Endodermal cell (in vitro differentiated cells): ENCODE results near the gene ACOX3. TPM values are rescaled to one million over a fixed set of nuclear protein-coding genes. Genes with fewer than 3 reads are reported as not detected.

Experiments
- DNase-seq: peaks from one replicate; pipeline ENCODE4 v3.0.0-alpha.2; 2017
- H3K27ac ChIP-seq: 2 replicates; pipeline ENCODE4 v1.5.1; 2013; ENCODE audit warnings: mild to moderate bottlenecking, low read depth, low read length, moderate library complexity
- H3K27me3 ChIP-seq: 2 replicates; pipeline ENCODE4 v1.6.1; 2013; ENCODE audit warnings: mild to moderate bottlenecking, low read length, moderate library complexity; ENCODE audit not compliant: insufficient read depth, control insufficient read depth, poor library complexity, severe bottlenecking
- H3K36me3 ChIP-seq: 2 replicates; pipeline ENCODE4 v1.7.0; 2013; ENCODE audit warnings: mild to moderate bottlenecking, low read length, moderate library complexity; ENCODE audit not compliant: control insufficient read depth, insufficient read depth
- H3K4me1 ChIP-seq: one replicate; pipeline ENCODE4 v1.7.0; 2013; ENCODE audit warnings: low read length; ENCODE audit not compliant: control insufficient read depth, insufficient read depth
- H3K4me3 ChIP-seq: 2 replicates; pipeline ENCODE4 v1.5.1; 2013; ENCODE audit warnings: mild to moderate bottlenecking, low read length, moderate library complexity
- H3K9ac ChIP-seq: 2 replicates; pipeline ENCODE4 v1.6.1; 2013; ENCODE audit warnings: mild to moderate bottlenecking, low read length, moderate library complexity; ENCODE audit not compliant: poor library complexity, severe bottlenecking; ENCODE audit errors: extremely low read depth
- H3K9me3 ChIP-seq: 2 replicates; pipeline ENCODE4 v1.6.1; 2013; ENCODE audit warnings: mild to moderate bottlenecking, low read length, moderate library complexity; ENCODE audit not compliant: control insufficient read depth
- H3K27ac Mint-ChIP-seq: 2 replicates; pipeline ENCODE4 v1.8.0; 2020; ENCODE audit warnings: mixed read lengths
- H3K27me3 Mint-ChIP-seq: 2 replicates; pipeline ENCODE4 v1.8.0; 2021; ENCODE audit warnings: mild to moderate bottlenecking, mixed read lengths; ENCODE audit not compliant: insufficient read depth
- H3K36me3 Mint-ChIP-seq: 2 replicates; pipeline ENCODE4 v1.8.0; 2020; ENCODE audit warnings: low read depth, mixed read lengths
- H3K4me1 Mint-ChIP-seq: 2 replicates; pipeline ENCODE4 v1.8.0; 2020; ENCODE audit warnings: mixed read lengths
- H3K4me3 Mint-ChIP-seq: 2 replicates; pipeline ENCODE4 v1.8.0; 2020; ENCODE audit warnings: mild to moderate bottlenecking, moderate library complexity, mixed read lengths
- H3K9me3 Mint-ChIP-seq: 2 replicates; pipeline ENCODE4 v1.8.0; 2020; ENCODE audit warnings: mild to moderate bottlenecking, mixed read lengths
- CTCF ChIP-seq: fragments of 200-600 bp; sonication (generic); conservative IDR thresholded peaks from 2 replicates; pipeline ENCODE4 v1.5.0; 2021; ENCODE audit warnings: antibody characterized with exemption, mild to moderate bottlenecking
- WGBS, 2 experiments: methylation state at CpG; one replicate each; pipeline versions ENCODE4 v1.1.5 to v1.1.7; 2013; ENCODE audit warnings: missing lambda C conversion rate in 2 of 2, mixed read lengths in 1 of 2; ENCODE audit not compliant: insufficient coverage in 1 of 2, insufficient read length in 1 of 2; 5-methylcytosine and 5-hydroxymethylcytosine counted together
- total RNA-seq, 2 donors: library from RNA; stranded (reverse); fragmentation: NEBNext Ultra II Directional in 1 of 2; extraction: Animal tissue kit (Norgen Biotek cat#: 25700) in 1 of 2; gene quantifications; 2 replicates in 1 of 2; 3 replicates in 1 of 2; pipeline ENCODE4 v1.2.1, GENCODE V29; 2021

Gene ACOX3
- total RNA-seq, 2 donors from 2014 or later, result 55.1 to 146 TPM

GRCh38 chr4:8335848-8336247 lies 104.7 kb downstream of the ACOX3 start:
- 95 to 100% methylated on average over 2 of the region's 2 CpGs for WGBS, 2 experiments
- Histone ChIP-seq H3K27ac (no peak overlapping the region), H3K36me3 (no peaks in the 10 kb centered on the region), H3K9ac (no peak overlapping the region), H3K27me3 (no peaks in the 10 kb centered on the region), H3K4me1 (no peaks in the 10 kb centered on the region), H3K9me3 (no peaks in the 10 kb centered on the region), H3K4me3 (no peak overlapping the region)
- no peak for TF ChIP-seq CTCF
- Mint-ChIP-seq H3K36me3 (no peaks in the 10 kb centered on the region), H3K27ac (no peak overlapping the region), H3K4me1 (no peaks in the 10 kb centered on the region), H3K9me3 (peaks cover 15% of the 10 kb centered on the region), H3K27me3 (no peaks in the 10 kb centered on the region), H3K4me3 (no peak overlapping the region)
- DNase-seq, result no peak

GRCh38 chr4:8334786-8335460 lies 105.6 kb downstream of the ACOX3 start:
- H3K9me3 ChIP-seq, result no peaks in the 10 kb centered on the region
- 91 to 99% methylated on average over 8 to 13 of the region's 13 CpGs for WGBS, 2 experiments
- DNase-seq, result peak; percentile 19

GRCh38 chr4:8333726-8334460 lies 106.6 kb downstream of the ACOX3 start:
- H3K9me3 ChIP-seq, result no peaks in the 10 kb centered on the region
- no peaks in the 10 kb centered on the region for H3K36me3 Mint-ChIP-seq
- H3K27me3 ChIP-seq, result no peaks in the 10 kb centered on the region
- H3K9me3 Mint-ChIP-seq, result peaks cover 15% of the 10 kb centered on the region
- DNase-seq, result peak; percentile 20
- H3K36me3 ChIP-seq, result no peaks in the 10 kb centered on the region
- no peaks in the 10 kb centered on the region for H3K27me3 Mint-ChIP-seq
- no peak overlapping the region for H3K9ac ChIP-seq
- WGBS, 2 experiments, result 81 to 82% methylated on average over 12 to 14 of the region's 14 CpGs
- H3K4me3 Mint-ChIP-seq, result no peak overlapping the region
- no peaks in the 10 kb centered on the region for H3K4me1 ChIP-seq
- TF ChIP-seq CTCF, result no peak
- no peak overlapping the region for H3K4me3 ChIP-seq
- H3K27ac Mint-ChIP-seq, result no peak overlapping the region
- no peaks in the 10 kb centered on the region for H3K4me1 Mint-ChIP-seq
- no peak overlapping the region for H3K27ac ChIP-seq

More at GRCh38 chr4:8334786-8335460, 105.6 kb downstream of the ACOX3 start:
- Mint-ChIP-seq H3K36me3 (no peaks in the 10 kb centered on the region), H3K27me3 (no peaks in the 10 kb centered on the region), H3K4me1 (no peaks in the 10 kb centered on the region), H3K4me3 (no peak overlapping the region), H3K9me3 (peaks cover 15% of the 10 kb centered on the region), H3K27ac (no peak overlapping the region)
- Histone ChIP-seq H3K36me3 (no peaks in the 10 kb centered on the region), H3K27me3 (no peaks in the 10 kb centered on the region), H3K27ac (no peak overlapping the region), H3K9ac (no peak overlapping the region), H3K4me3 (no peak overlapping the region), H3K4me1 (no peaks in the 10 kb centered on the region)
- no peak for TF ChIP-seq CTCF
